GM23248 (cell line): ENCODE data around the gene CAMK2D.

Source experiments
- EZH2 ChIP-seq: fragments of 200-600 bp; sonication (generic); IDR thresholded peaks from 2 replicates; pipeline ENCODE4 v1.6.1; 2018; ENCODE audit warnings: antibody characterized with exemption, mild to moderate bottlenecking; ENCODE audit not compliant: insufficient read depth, poor library complexity, severe bottlenecking
- EZH2phosphoT487 ChIP-seq: fragments of 200-600 bp; sonication (generic); IDR thresholded peaks from 2 replicates; pipeline ENCODE4 v1.6.1; 2018; ENCODE audit warnings: antibody characterized with exemption, moderate library complexity, mild to moderate bottlenecking, low read depth; ENCODE audit not compliant: insufficient read depth

DNA sequence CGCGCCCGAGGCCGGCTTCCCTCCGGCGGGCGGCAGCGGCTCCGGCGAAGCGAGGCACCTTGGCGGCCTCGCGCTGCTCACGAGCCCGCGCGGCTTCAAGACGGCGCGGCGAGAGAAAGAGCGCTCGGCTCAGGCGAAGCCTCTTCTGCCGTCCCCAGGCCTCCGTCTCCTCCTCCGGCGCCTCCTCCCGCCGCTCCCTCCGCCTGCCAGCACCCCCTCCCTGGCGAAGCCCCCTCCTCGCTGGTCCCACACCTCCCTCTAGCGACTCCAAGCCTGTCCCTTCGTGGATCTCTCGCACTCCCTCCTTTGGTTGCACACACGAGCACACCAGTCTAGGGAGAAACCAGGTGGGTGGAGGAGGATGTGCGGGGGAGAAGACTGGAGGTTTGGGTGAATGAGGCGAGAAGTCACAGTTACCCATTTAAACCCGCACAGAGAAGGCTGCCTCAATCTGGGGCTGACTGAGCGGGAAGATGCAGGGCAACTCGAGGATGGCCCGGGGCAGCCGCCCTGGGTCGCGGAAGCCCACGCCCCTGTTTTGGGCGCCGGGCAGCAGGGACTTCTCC lies at the start of gene CAMK2D:
- no peak for TF ChIP-seq EZH2
- TF ChIP-seq EZH2phosphoT487, result no peak
